Measurements from ENCODE around the gene GARS1.
"Not testable (repeated sequence)": the region's sequence is repeated elsewhere in the genome, so short reads cannot be mapped to it uniquely, and the experiment has no call there.

The GARS1 gene

GRCh38 chr7:30630986-30631385 is 36.3 kb downstream of the GARS1 start:
- no peak for DNase-seq

DNA sequence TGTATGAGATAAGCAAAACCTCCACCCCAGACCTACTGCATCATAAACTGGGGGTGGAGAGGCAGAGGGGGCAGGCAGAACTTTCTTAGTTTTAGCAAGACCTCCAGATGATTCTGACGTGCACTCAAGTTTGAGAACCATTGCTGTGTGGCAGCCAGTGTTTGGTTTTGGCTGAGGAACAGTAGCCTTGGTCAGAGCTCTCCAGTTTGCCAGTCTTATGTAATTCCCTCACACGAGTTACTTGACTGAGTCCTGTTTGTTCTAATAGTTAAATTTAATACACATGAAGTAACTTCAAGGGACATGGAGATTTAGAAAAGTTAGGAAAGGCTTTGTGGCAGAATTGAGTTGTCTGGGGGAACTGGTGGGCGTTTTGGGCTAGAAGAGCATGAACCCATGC is 38.5 kb downstream of the GARS1 start:
- DNase-seq = no peak

GRCh38 chr7:30634193-30634626 is 39.5 kb downstream of the GARS1 start:
- no peak for DNase-seq

- no peak for DNase-seq
Observed at GRCh38 chr7:30634634-30635201, 40.0 kb downstream of the GARS1 start.

- DNase-seq = no peak
Observed at GRCh38 chr7:30635798-30636197, 41.1 kb downstream of the GARS1 start.

- DNase-seq = not testable (repeated sequence)
Observed at GRCh38 chr7:30642322-30642721, 47.6 kb downstream of the GARS1 start.

DNA sequence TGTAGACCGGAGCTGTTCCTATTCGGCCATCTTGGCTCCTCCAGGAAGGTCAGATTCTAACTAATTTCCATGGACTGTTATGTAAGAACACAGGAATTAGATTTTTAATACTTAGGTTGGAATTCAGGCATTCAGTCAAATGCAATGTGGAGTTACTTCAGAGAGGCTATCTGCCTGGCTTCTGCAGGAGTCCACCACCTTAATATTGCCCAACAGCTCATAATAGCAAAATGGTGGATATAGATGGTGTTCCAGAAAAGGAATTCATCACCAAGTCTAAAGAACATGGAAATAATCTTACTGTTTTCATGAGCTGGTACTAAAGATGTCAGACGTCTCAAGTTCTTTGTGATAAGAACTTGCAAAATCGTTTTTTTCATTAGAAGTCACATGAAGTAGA is 48.1 kb downstream of the GARS1 start:
- DNase-seq = no peak

- no peak for DNase-seq
Observed at GRCh38 chr7:30644286-30644955, 49.7 kb downstream of the GARS1 start.

DNA sequence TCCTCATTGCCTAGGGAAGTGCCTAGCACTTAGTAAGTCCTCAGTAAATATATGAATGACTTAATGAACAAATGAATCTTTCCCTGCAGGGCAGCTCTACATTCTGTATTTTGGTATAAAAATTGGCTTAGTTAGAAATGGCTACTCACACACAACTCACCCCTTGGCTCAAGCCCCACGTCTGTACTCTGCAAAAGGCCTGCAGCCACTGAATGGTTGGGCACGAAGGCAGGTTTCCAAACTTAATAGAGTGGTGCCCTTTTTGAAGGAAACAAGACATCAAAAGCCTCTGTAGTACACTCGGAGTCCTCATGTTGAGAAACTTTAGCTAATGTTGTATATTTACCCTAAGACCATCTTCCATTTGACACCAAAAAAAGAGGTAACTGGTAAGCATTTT is 51.0 kb downstream of the GARS1 start:
- DNase-seq = no peak

- no peak for DNase-seq
Observed at GRCh38 chr7:30646154-30646553, 51.5 kb downstream of the GARS1 start.

DNA sequence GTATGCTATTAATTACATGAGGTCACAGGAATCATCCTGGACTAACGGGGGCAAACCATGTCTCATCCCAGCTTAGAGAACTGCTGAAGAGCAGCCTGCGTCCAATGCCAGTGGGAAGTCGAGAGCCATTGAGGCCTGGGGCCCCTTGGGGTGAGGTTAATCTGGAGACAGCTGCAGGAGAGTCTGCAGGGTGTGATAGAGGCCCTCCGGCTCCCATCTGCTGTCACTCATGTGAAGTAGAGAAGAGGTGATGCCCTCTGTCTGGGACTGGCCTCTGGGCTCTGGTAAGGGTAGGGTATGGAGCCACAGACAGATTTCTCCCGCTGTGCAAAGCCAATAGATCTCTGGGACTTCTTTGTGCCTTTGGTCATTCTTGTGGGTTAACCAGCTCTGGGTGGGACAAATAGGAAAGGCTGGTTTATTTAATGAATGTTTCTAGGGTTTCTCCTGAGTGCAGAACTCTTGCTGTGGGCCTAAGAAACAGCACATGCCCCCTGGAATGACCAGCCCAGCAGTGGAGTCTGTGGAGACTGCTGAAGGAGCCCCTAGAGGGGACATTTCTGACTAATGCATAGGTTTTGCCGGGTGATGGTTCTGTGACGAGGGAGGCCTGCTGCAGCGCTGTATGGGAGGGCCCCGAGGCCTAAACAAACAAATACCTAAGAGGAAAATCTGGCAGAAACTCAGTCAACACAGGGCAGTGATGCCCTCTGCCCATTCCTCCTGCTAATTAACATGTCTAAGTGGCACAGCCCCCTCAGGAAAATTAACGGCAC is 53.1 kb downstream of the GARS1 start:
- no peak for DNase-seq

DNA sequence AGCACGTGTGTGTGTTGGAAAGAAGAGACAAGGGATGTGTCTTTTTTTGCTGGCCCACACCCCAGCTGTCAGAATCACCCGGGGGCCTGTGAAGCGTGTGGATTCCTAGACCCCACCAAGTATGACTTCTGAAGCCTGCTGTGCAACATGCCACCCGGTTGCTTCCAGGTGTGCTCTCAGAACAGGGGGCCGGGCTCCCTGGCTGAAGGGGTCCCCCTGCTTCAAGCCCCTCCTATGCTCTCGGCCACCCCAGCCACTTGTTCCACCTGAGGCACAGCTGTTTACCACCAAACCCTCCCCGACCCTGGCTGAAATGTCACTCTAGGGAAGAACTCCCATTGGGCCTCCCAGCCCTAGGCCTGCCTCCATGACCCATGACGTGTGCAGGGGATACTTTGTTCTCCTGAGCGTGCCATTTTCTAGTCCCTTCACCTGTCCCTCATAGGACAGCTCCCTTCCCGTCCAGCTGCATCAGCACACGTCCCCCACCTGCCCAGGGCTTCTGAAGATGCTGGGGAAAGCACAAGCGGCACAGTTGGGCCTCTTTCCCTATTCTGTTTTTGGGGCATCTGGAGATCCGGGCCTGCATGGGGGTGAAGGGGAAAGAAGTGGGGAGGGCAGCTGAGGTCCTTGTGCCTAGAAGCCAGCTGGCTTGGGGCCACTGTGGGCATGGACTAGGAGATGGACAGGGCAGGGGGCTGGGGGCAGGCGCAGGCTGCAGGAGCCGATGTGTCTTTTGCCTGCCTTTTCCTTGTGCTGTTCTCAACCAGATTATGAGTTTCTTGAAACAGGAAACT is 54.3 kb downstream of the GARS1 start:
- DNase-seq = no peak

DNA sequence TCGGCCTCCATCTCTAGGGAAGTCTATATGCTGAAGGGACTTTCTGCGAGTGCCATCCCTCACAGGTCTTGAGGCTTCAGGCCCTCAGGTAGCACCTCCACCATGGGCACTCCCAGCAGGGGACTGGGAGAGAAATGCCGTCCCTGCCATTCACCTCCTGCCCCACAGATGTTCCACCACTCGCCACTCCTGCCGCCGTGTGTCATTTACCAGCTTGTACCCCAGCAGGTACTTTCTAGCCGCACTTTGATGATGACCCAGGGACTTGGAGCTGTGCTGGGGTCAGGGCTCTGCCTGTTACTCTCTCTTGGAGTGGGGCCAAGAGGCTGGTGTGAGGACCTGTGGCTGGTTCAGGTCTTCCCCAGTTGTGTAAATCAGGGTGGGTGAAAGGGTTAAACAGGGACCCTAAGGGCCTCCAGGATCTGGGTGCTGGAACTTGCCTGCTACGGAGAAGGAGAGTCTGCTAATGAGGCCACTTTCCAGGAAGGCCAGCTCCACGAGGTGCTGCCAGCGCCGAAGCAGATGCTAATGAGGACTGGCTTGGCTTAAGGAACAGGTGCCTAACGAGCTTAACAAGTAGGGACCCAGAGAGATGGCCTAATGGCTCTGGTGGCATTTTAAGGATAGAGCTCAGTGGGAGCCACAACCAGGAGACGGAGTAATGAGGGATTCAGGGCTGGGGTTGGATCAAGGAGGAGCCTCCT is 55.2 kb downstream of the GARS1 start:
- no peak for DNase-seq

GRCh38 chr7:30650421-30650808 is 55.7 kb downstream of the GARS1 start:
- no peak for DNase-seq

- DNase-seq = no peak
Observed at GRCh38 chr7:30652132-30652531, 57.5 kb downstream of the GARS1 start.

- no peak for DNase-seq
Observed at GRCh38 chr7:30652698-30653641, 58.3 kb downstream of the GARS1 start.

DNA sequence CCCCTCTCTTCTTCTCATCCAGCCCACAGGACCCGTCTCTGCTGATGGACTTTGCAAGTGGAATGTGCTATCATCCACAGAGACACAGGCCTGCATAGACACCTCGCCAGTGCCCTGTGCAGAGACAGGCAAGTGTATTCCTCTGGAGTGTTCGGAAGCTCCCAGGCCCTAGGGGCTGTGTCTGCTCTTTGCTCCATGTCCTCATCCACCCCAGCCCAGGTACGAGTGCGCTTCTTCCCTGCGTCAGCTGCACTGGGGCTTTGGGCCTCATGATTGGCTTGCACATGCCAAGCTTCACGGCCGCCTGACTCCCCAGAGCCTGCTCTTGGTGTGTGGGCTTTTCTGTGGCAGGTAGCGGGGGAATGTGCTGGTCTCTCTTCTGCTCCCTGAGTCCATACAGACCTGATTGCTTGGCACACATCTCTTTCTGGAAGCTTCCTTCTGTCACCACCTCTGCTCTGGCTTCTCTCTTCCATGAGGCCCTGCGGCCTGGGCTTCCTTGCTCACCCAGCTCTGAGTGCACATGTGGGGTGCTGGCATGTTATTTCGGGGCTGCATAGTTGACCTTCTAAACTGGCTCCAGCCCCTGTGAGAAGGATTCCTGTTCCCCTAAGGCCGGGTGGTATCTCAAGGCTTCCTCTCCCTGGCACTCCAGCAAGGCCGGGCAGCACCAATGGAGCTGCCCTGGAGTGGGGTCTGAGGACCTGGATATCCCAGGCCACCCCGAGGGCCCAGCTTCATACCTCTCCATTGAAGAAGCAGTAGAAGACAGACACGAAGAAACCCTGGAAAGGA is 59.8 kb downstream of the GARS1 start:
- DNase-seq = no peak

DNA sequence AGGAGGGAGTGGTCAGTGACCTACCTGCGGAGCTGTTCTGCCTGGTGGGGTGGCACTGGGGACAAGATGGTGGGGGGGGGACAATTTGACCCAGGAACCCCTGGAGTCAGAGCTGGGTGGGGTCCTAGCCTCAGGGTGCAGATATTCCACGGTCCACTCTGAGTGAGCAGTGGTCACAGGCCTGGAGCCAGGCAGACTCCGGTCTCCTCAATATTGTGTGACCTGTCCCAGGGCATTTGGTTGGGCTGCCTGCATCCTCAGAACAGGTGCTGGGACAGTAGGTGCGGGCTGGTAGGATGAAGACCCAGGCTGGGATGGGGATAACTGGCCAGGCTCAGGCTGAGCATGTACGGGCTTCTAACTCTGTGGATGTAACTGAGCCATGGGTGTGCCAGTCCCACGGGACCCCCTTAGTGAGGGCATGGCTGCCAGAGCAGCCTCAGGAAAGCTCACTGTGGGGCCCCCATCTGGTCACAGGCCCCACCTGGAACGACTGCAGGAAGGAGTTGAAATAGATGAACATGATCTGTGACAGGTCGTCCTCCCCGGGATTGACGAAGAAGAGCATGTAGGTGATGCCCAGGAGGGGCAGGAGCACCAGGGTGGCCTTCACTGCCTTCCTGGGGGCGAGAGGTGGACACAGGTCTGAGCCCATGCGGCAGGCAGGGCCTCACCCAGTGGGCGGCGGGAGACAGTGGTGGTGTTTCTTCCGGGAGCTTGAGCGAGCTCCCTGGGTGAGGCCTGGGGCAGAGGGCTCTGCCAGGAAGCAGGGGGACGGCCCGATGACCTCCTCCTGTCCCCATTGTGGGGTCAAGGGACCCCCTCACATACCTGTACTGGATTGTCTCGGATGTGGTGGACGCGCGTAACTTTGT is 60.7 kb downstream of the GARS1 start:
- no peak for DNase-seq
